ENCODE measurements around the gene FCRLA. TPM values are rescaled to one million over a fixed set of nuclear protein-coding genes. Genes with fewer than 3 reads are reported as not detected.
"Not testable (repeated sequence)": the region's sequence is repeated elsewhere in the genome, so short reads cannot be mapped to it uniquely, and the experiment has no call there.

FCRLA gene
- total RNA-seq, 2 experiments from 2014 or later: not detected

GRCh38 chr1:161720422-161720821 is 13.4 kb downstream of the FCRLA start:
- DNase-seq (no peak), ATAC-seq (no peak)
- Mint-ChIP-seq H3K4me1 (peaks cover 22% of the 10 kb centered on the region), H3K27ac (no peak overlapping the region), H3K4me3 (no peak overlapping the region), H3K27me3 (peaks cover 31% of the 10 kb centered on the region), H3K36me3 (peaks cover 1% of the 10 kb centered on the region), H3K9me3 (ENCODE audit: low read depth) (no peaks in the 10 kb centered on the region)
- CTCF ChIA-PET: no interaction called here

- Mint-ChIP-seq H3K4me1 (peaks cover 28% of the 10 kb centered on the region), H3K36me3 (peaks cover 1% of the 10 kb centered on the region), H3K27ac (no peak within 1 kb of the TSS), H3K4me3 (no peak within 1 kb of the TSS), H3K27me3 (peaks cover 37% of the 10 kb centered on the region), H3K9me3 (ENCODE audit: low read depth) (no peaks in the 10 kb centered on the region)
- ATAC-seq (no peak), DNase-seq (no peak)
- CTCF ChIA-PET: no interaction called here
Measured at GRCh38 chr1:161720956-161721737, 14.1 kb downstream of the FCRLA start, which contains the start of gene FCRLB. Gene FCRLB (plus strand): TSS chr1:161721544. CDS start chr1:161722673, 1,129 bp downstream.

DNA sequence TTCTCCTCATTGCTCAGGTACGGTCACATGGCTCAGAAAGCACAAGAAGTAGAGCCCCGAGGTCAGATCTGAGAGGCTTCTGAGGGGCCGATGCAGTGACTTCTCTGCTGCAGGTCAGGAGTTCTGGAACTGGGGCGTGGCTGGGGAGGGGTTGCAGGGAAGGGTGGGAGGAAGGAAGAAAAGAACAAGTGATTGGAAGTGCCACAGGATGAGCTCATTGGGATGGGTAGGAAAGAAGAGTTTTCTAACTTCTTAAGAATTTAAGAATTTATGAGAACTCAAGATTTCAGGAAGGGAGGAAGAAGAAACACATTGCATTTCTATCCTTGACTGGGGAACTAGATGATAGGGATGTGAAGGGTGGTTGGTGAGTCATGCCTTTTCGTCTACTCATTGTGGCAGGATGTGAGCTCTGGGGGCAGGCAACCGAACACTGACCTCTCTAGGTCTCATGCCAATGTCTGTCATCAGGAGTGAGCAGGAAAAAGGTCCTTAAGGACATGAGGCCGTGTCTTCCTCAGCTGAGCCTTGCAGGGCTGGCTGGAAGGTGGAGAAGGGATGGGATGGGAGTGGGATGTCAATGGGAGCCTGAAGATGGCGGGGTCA is 14.8 kb downstream of the FCRLA start:
- peaks cover 37% of the 10 kb centered on the region for H3K27me3 Mint-ChIP-seq
- peaks cover 29% of the 10 kb centered on the region for H3K4me1 Mint-ChIP-seq
- H3K36me3 Mint-ChIP-seq: peaks cover 1% of the 10 kb centered on the region
- CTCF ChIA-PET: no interaction called here
- no peak overlapping the region for H3K27ac Mint-ChIP-seq
- no peaks in the 10 kb centered on the region for H3K9me3 Mint-ChIP-seq (ENCODE audit: low read depth)
- no peak for ATAC-seq
- no peak overlapping the region for H3K4me3 Mint-ChIP-seq
- no peak for DNase-seq

DNA sequence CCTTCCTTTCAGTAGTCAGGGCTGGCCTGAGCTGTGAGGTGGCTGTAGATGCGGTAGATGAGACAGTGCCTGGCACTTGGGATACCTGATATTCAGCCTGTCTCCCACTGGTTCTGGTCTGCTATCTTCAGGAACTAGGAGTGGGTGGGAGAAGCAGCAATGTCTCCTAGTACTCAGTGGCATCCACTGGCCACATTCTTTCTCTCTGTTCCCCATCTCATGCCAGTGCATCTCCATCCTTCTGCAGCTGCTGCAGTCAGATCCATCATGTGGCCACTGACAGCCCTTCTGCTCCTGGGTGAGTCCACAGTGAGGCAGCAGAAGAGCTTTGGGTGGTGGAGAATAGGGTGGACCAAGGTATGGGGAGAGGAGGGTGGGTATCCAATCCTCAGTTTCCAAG is 15.4 kb downstream of the FCRLA start:
- peaks cover 34% of the 10 kb centered on the region for H3K27me3 Mint-ChIP-seq
- H3K4me3 Mint-ChIP-seq: no peak overlapping the region
- no peak overlapping the region for H3K27ac Mint-ChIP-seq
- H3K9me3 Mint-ChIP-seq (ENCODE audit: low read depth): no peaks in the 10 kb centered on the region
- H3K4me1 Mint-ChIP-seq: peaks cover 30% of the 10 kb centered on the region
- CTCF ChIA-PET: no interaction called here
- DNase-seq: no peak
- ATAC-seq: no peak
- H3K36me3 Mint-ChIP-seq: peaks cover 1% of the 10 kb centered on the region

DNA sequence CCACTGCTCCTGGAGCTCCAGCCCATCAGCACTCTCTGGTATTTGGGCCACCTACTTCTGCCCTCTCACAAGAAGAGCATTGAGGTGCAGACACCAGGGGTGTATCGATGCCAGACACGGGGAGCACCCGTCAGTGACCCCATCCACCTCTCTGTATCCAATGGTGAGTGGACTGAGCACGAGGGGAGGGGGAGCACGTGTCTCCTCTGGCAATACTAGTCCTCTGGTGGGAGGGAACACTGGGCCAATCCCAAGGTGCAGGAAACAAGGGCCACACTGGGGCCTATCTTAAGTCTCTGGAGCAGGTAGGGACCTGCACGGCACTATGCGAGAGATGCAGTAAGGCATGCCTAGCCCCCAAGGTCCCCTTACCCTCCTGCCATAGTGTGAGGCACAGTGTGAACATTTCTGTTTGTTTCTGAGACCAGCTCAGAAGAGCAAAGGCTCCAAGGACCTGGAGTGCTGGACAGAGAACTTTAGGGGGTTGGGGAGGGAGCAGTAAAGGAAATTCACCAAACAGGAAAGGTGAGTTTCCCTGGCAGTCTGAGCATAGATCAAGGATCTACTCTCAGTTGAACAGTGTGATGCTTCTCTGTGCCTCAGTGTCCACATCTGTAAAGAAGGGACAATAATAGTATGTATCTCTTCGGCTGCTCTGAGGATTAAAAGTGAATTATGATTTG is 16.6 kb downstream of the FCRLA start:
- peaks cover 39% of the 10 kb centered on the region for H3K4me1 Mint-ChIP-seq
- no peak overlapping the region for H3K27ac Mint-ChIP-seq
- DNase-seq (no peak), ATAC-seq (no peak)
- CTCF ChIA-PET: no interaction called here
- no peak overlapping the region for H3K4me3 Mint-ChIP-seq
- H3K27me3 Mint-ChIP-seq: peaks cover 41% of the 10 kb centered on the region
- no peaks in the 10 kb centered on the region for H3K9me3 Mint-ChIP-seq (ENCODE audit: low read depth)
- H3K36me3 Mint-ChIP-seq: peaks cover 1% of the 10 kb centered on the region

DNA sequence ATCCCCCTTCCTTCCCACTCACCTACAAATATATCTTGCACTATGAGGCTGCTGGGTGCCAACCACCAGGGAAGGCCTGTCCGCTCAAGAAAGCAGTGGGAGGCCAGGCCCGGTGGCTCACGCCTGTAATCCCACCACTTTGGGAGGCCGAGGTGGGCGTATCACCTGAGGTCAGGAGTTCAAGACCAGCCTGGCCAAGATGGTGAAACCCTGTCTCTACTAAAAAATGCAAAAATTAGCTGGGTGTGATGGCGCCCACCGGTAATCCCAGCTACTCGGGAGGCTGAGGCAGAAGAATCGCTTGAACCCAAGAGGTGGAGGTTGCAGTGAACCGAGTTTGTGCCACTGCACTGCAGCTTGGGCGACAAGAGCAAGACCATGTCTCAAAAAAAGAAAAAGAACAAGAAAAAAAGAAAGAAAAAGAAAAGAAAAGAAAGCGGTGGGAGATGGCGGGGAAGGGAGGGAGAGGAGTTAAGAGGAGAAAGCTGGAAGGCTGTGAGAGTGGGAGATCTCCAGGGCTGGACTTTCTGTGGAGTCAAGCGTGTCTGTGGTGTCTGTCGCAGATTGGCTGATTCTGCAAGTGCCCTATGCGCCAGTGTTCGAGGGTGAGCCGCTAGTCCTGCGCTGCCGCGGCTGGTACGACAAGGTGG is 18.4 kb downstream of the FCRLA start:
- H3K9me3 Mint-ChIP-seq (ENCODE audit: low read depth); H3K36me3 Mint-ChIP-seq; ATAC-seq; DNase-seq: not testable (repeated sequence)
- Mint-ChIP-seq H3K4me3 (peak overlapping the region; percentile 79), H3K27me3 (peaks cover 48% of the 10 kb centered on the region), H3K4me1 (peaks cover 48% of the 10 kb centered on the region), H3K27ac (peak overlapping the region; percentile 82)
- CTCF ChIA-PET: interaction anchor here (0.5 to 6.1 kb wide), 6 partner anchors 9 to 537 kb away, joined by 3 to 118 read pairs (median 5); no protein-coding TSS in a partner anchor

- Mint-ChIP-seq H3K36me3 (no peaks in the 10 kb centered on the region), H3K27ac (peak overlapping the region; percentile 82), H3K27me3 (peaks cover 54% of the 10 kb centered on the region), H3K4me3 (peak overlapping the region; percentile 79), H3K4me1 (peaks cover 54% of the 10 kb centered on the region), H3K9me3 (ENCODE audit: low read depth) (no peaks in the 10 kb centered on the region)
- DNase-seq (peak; percentile 57), ATAC-seq (peak; percentile 35)
- CTCF ChIA-PET: interaction anchor here (0.5 to 6.1 kb wide), 10 partner anchors 9 to 538 kb away, joined by 3 to 118 read pairs (median 4); partner anchors contain the start of gene DUSP12
Measured at GRCh38 chr1:161725908-161726472, 19.0 kb downstream of the FCRLA start.

- CTCF ChIA-PET: interaction anchor here (0.8 to 6.1 kb wide), 9 partner anchors 8 to 244 kb away, joined by 3 to 118 read pairs (median 4); partner anchors contain the start of gene DUSP12
- DNase-seq: peak; percentile 84
- Mint-ChIP-seq H3K27me3 (peaks cover 61% of the 10 kb centered on the region), H3K4me3 (peak overlapping the region; percentile 79), H3K4me1 (peaks cover 57% of the 10 kb centered on the region), H3K9me3 (ENCODE audit: low read depth) (no peaks in the 10 kb centered on the region), H3K27ac (peak overlapping the region; percentile 89), H3K36me3 (no peaks in the 10 kb centered on the region)
- peak; percentile 71 for ATAC-seq
Measured at GRCh38 chr1:161726473-161727255, 19.6 kb downstream of the FCRLA start.

DNA sequence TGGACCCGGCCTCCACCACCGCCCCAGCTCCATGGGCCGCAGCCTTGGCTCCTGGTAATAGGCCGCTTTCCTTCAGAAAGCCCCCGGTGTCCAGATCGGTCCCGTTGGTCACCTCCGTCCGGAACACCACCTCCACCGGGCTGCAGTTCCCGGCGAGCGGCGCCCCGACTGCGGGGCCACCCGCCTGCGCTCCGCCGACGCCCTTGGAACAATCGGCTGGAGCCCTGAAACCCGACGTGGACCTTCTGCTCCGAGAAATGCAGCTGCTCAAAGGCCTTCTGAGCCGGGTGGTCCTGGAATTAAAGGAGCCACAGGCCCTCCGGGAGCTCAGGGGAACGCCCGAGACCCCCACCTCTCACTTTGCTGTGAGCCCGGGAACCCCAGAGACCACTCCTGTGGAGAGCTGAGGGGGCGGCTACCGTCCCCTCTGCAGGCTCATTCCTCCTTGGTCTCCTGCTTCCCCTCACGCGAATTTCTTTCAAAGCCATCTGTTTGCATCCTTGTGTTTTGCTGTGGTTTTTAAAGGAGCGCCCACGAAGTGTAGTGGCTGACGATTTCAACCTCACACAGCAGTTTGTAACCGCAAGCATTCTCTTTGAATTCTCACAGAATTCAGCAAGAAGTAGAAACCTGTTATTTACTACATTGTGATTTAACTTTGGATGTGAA is 20.4 kb downstream of the FCRLA start:
- Mint-ChIP-seq H3K27ac (peak overlapping the region; percentile 89), H3K36me3 (no peaks in the 10 kb centered on the region), H3K4me1 (peaks cover 50% of the 10 kb centered on the region), H3K9me3 (ENCODE audit: low read depth) (no peaks in the 10 kb centered on the region), H3K4me3 (peak overlapping the region; percentile 79), H3K27me3 (peaks cover 60% of the 10 kb centered on the region)
- CTCF ChIA-PET: interaction anchor here (0.8 to 6.1 kb wide), 6 partner anchors 12 to 79 kb away, joined by 3 to 118 read pairs (median 5); partner anchors contain the start of gene DUSP12
- DNase-seq: peak; percentile 71
- ATAC-seq: peak; percentile 11

- no peak overlapping the region for H3K4me3 Mint-ChIP-seq
- CTCF ChIA-PET: interaction anchor here (1.6 to 6.1 kb wide), 2 partner anchors 12 to 13 kb away, joined by 5 to 118 read pairs; no protein-coding TSS in a partner anchor
- no peaks in the 10 kb centered on the region for H3K9me3 Mint-ChIP-seq (ENCODE audit: low read depth)
- peaks cover 49% of the 10 kb centered on the region for H3K4me1 Mint-ChIP-seq
- DNase-seq (no peak), ATAC-seq (no peak)
- H3K36me3 Mint-ChIP-seq: no peaks in the 10 kb centered on the region
- H3K27ac Mint-ChIP-seq: no peak overlapping the region
- H3K27me3 Mint-ChIP-seq: peaks cover 61% of the 10 kb centered on the region
Measured at GRCh38 chr1:161728376-161729226, 21.6 kb downstream of the FCRLA start.

DNA sequence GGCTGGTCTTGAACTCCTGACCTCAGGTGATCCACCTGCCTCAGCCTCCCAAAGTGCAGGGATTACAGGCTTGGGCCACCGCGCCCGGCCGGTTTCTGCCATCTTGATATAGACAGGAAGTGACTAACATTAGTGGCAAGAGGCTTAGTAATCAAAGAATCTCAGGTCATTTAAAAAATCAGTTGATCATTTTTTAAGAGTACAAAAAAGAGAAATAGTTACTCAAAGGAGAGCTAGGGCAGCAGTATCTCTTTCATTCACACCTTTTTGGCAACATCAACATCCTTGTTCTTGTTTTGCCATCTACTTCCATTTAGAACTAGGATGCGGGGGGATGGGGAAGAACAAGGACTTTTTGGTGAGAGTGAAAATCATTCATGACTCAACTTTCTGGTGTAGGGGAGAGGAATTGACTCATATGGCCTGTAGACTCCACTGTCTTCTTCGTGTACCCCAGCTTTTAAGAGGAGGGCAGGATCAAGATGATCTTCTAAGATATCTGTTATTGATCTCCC is 23.1 kb downstream of the FCRLA start:
- CTCF ChIA-PET: interaction anchor here (1.4 to 6.1 kb wide), 3 partner anchors 10 to 18 kb away, joined by 3 to 118 read pairs (median 5); no protein-coding TSS in a partner anchor
- peak overlapping the region; percentile 69 for H3K27ac Mint-ChIP-seq
- ATAC-seq: peak; percentile 22
- H3K4me3 Mint-ChIP-seq: peak overlapping the region; percentile 8
- no peak for DNase-seq
- no peaks in the 10 kb centered on the region for H3K9me3 Mint-ChIP-seq (ENCODE audit: low read depth)
- peaks cover 49% of the 10 kb centered on the region for H3K4me1 Mint-ChIP-seq
- H3K36me3 Mint-ChIP-seq: no peaks in the 10 kb centered on the region
- peaks cover 60% of the 10 kb centered on the region for H3K27me3 Mint-ChIP-seq

All from activated CD8-positive, alpha-beta memory T cell treated with anti-CD3 and anti-CD28 coated beads, Interleukin-2, amount 10 ng/mL, durations not matched to agents 7 days and 5 days (primary cell).